IPS-18c (cell line): Measurements from ENCODE around the gene HOXB5.

ENCODE experiments used
- H3K4me3 ChIP-seq: 2 replicates; pipeline ENCODE4 v1.7.0; 2013; ENCODE audit warnings: low read depth, mild to moderate bottlenecking, low read length, moderate library complexity; ENCODE audit not compliant: insufficient read depth
- H3K9me3 ChIP-seq: one replicate; pipeline ENCODE4 v1.6.1; 2013; ENCODE audit warnings: mild to moderate bottlenecking, low read length, moderate library complexity; ENCODE audit not compliant: control insufficient read depth, insufficient read depth

The HOXB5 gene

DNA sequence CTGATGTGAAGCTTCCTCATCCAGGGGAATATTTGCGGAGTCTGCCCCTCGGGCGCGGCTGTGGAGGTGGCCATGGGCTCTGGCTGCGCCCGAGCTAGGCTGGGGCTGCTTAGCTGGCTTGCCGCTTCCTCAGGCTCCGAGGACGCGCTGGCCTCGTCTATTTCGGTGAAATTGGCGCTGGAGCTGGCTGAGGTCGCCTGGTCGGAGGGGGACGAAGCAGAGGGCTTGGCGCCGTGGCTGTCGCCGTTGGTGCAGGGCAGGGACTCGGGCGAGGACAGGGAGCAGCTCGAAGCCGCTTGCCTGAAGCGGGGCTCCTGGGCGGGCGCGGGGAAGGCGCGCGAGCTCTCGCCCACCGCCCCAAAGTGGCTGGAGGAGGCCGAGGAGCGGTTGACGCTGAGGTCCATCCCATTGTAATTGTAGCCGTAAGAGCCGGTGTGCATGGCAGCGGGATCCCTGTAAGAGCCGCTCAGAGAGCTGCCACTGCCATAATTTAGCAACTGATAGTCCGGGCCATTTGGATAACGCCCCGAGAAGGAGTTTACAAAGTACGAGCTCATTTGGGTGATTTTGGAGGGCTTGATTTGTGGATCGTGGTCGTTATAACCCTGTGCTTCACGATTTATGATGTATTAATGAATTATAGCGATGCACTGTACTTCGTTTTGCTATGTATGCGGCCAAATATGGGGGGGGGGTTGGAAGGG lies at the start of gene HOXB5:
Gene HOXB5 (minus strand): TSS at position 654 of the 704 bp plus-strand sequence. CDS start 97 bp downstream, at position 557.
- Histone ChIP-seq H3K9me3 (peaks cover 2% of the 10 kb centered on the region), H3K4me3 (peak within 1 kb of the TSS; percentile 16; the same call in 1 of the 2 replicates)

GRCh38 chr17:48642843-48643696 lies 49.5 kb upstream of the HOXB5 start:
- peaks cover 4% of the 10 kb centered on the region for H3K9me3 ChIP-seq
- H3K4me3 ChIP-seq: no peak overlapping the region

GRCh38 chr17:48642059-48642842 lies 48.7 kb upstream of the HOXB5 start:
- peaks cover 4% of the 10 kb centered on the region for H3K9me3 ChIP-seq
- no peak overlapping the region for H3K4me3 ChIP-seq

DNA sequence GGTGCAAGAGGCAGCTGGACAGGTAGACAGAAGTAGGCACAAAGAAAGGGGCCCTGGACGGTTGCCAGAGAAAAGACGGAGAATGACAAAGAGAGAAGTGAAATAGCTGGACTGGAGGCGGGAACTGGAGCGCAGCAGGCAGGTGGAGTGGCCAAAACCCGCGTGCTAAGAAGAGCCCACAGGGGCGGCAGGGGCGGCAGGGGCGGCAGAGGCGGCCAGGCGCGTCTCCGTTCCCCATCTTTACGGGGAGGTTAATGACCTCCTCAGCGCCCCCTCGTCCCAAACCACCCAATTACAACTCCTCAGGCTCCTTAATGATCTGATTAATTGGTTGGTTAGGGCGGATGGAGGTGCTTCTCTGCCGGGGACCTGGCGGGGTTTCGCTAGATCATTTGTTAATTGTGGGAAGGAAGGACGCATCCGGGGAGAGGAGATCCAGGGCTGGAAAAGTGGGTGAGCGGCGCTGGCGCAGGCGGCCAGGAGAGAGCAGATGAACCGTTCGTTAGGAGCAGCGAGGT lies 48.0 kb upstream of the HOXB5 start:
- no peak overlapping the region for H3K4me3 ChIP-seq
- peaks cover 4% of the 10 kb centered on the region for H3K9me3 ChIP-seq

- H3K4me3 ChIP-seq: no peak overlapping the region
- peaks cover 4% of the 10 kb centered on the region for H3K9me3 ChIP-seq
Measured at GRCh38 chr17:48640858-48641180, 47.2 kb upstream of the HOXB5 start.

DNA sequence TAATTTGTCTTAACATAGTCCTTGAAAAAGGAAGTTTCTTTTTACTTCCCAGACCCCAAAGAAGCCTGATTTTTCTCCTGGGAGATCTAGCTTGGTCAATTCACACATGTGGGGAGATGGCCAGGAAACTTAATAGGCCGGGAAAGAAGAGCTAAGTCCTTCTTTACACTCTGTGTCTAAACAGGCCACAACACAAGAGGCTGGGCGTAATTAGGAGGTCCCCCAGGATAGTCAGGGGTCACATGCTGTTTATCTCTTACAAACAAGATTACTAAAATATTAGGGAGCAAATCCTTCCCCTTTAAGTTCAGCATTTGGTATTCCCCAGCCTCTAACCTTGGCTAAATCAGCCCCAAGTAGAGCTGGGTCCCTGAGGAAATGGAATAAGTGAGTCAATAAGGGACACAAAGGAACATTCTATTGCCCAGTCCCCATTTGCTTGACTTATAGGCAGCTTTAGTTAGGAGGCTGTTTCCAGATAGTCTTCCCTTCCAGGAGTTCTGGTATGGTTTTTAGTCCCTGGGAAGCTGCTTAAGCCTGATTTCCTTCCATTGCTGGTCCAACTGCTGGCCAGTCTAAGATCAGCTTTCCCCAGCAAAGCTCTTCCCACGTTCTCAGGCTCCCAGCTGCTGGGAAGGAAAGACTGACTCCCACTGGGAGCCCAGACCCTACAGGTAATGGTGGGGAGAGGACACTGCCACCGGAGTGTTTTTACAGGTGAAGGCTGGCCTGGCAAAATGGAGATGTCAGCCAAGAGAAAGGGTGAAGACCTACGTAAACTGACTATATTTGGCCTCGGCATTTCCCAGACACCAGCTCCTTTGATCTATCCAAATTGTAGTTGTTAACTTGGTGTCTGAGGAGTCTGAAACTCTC lies 46.6 kb upstream of the HOXB5 start:
- Histone ChIP-seq H3K9me3 (peaks cover 4% of the 10 kb centered on the region), H3K4me3 (no peak overlapping the region)

DNA sequence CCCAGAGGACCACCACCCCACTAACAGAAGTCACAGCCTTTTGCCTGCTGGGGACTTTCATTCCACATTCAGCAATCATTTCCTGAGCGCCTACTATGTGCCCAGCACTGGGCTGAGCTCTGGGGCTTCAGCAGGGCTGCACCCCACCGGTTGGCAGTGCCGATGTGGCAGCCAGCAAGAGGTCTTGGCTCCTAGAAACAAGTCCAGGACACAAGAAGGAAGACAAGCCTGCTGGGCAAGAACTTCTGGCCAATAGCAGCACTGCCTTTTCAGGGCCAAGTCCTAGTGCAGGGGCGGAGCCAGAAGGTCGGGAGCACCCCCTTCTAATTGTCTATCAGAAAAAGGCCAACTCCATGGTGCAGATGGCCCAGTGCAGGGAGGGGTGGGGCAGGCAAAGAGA lies 45.6 kb upstream of the HOXB5 start:
- peaks cover 4% of the 10 kb centered on the region for H3K9me3 ChIP-seq
- H3K4me3 ChIP-seq: no peak overlapping the region

DNA sequence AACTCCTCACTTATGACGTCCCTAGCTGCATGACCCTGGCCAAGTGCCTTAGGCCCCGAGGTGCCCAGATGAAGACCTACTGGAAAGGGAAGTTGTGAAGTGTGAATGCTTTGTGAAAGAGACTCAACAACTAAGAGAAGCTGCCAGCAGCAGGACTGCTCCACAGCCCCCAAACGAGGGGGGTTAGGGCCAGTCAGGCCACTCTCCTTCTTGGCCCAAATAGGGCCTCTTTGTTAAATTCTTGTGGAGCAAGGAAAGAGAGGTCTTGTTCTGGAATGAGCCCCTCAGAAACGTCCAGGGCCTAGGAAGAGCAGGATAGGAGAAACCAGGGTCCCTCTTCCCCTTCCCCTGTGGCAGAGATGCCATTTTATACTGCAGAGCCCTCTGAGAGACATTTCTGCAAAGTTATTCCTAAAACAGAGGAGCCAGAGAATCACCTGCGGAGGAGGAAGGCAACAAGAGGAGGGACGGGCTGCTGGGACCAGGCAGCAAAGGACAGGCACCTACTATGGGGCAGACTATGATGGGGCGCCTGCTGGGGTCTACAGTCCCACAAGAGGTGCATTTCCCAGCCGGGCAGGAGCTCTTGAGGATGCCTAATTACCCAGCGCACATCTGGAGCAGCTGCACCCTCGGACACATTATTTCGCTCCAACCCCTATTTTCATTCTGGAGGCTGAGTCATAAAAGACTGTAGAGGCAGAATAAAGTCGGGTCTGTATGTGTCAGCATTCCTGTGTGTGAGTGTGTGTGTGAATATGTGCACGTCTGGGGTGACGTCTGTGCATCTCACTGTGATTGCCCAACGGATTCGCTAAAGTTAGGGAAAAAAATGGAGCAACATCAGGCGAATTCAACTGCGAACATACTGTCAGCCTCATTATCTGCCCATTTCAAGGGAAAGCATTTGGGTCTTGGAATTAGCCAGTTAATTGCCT lies 44.0 kb upstream of the HOXB5 start:
- Histone ChIP-seq H3K9me3 (peaks cover 3% of the 10 kb centered on the region), H3K4me3 (no peak overlapping the region)

- Histone ChIP-seq H3K9me3 (no peaks in the 10 kb centered on the region), H3K4me3 (no peak overlapping the region)
Measured at GRCh38 chr17:48636177-48637018, 42.8 kb upstream of the HOXB5 start.

DNA sequence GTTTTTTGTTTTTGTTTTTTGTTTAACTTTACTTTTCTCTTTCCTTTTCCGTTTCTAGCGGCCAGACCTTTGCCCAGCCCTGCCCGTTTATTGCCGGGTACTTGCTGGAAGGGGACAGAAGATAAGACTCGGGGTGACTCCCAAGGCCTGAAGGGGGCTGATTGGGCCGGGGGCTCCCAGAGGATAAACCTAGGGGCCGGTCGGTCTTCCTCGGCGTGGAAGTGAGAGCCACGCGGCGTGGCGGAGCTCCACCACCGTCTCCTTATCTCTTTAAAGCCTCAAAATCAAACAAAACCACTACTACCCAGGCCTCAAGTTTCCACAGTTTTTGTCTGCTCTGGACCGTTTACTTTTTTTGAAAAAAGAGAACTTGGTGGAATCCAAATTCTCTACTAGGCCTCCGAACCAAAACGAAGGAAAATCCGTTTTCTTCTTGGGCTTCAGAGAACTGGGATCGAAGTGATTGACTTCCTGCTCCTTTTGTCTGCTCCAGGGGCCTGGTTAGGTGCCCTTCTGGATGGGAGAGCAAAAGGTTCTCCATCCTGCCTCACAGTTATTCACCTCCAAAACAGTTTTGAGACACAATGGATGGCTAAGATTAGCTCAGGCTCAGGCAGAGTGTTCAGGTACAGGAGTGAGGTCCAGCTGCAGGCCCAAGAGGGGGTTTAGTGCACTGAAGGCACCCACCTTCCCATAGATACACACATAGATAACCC lies 41.1 kb upstream of the HOXB5 start:
- H3K9me3 ChIP-seq: no peaks in the 10 kb centered on the region
- no peak overlapping the region for H3K4me3 ChIP-seq

DNA sequence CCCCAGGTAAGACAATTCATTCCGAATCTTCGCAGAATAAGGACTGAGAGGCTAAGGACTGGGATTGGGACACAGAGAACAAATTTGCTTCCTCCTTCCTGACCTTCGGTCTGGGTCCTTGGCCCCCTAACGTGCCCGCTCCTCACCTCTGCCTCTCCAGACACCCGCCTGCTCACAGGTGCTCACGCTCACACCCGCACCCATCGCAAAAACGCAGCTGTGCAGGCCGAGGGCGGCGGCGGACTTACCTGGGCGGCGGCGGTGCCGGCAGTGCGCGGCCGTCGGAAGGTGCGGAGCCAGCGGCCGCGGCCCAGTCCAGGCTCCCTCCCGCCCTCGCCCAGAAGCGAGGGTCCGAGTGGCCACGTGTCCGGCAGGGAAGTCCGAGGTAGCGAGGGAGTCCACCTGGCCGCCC lies 39.7 kb upstream of the HOXB5 start:
- no peak overlapping the region for H3K4me3 ChIP-seq
- no peaks in the 10 kb centered on the region for H3K9me3 ChIP-seq

GRCh38 chr17:48632579-48633265 lies 39.1 kb upstream of the HOXB5 start:
- no peaks in the 10 kb centered on the region for H3K9me3 ChIP-seq
- no peak overlapping the region for H3K4me3 ChIP-seq

- Histone ChIP-seq H3K9me3 (no peaks in the 10 kb centered on the region), H3K4me3 (no peak overlapping the region)
Measured at GRCh38 chr17:48631693-48632578, 38.4 kb upstream of the HOXB5 start.
